Epidermal melanocyte (primary cell): ENCODE results near the gene TXNRD1.
"Not testable (repeated sequence)": the region's sequence is repeated elsewhere in the genome, so short reads cannot be mapped to it uniquely, and the experiment has no call there.

Source experiments
- DNase-seq: peaks from one replicate; pipeline ENCODE4 v3.0.0; 2011; ENCODE audit warnings: low spot score; ENCODE audit not compliant: insufficient read length

TXNRD1 gene

GRCh38 chr12:104190641-104191176 lies 24.9 kb upstream of the TXNRD1 start:
- no peak for DNase-seq

GRCh38 chr12:104197264-104197663 lies 18.3 kb upstream of the TXNRD1 start:
- no peak for DNase-seq

GRCh38 chr12:104199964-104200363 lies 15.6 kb upstream of the TXNRD1 start:
- no peak for DNase-seq

- peak; percentile 53 for DNase-seq
These were observed 14.2 kb upstream of the TXNRD1 start for GRCh38 chr12:104201238-104202001.

- DNase-seq, result no peak
These were observed 10.7 kb upstream of the TXNRD1 start for GRCh38 chr12:104204690-104205480.

GRCh38 chr12:104207416-104208205 lies 8.0 kb upstream of the TXNRD1 start:
- DNase-seq, result no peak

- DNase-seq, result no peak
These were observed 3.1 kb upstream of the TXNRD1 start for GRCh38 chr12:104212516-104212915.

- DNase-seq, result peak; percentile 86
These were observed 1.6 kb upstream of the TXNRD1 start for GRCh38 chr12:104213952-104214351.

GRCh38 chr12:104216521-104216924 lies 944 bp downstream of the TXNRD1 start:
- no peak for DNase-seq

GRCh38 chr12:104218506-104218905 lies 2.9 kb downstream of the TXNRD1 start:
- DNase-seq, result not testable (repeated sequence)

GRCh38 chr12:104218935-104219334 lies 3.4 kb downstream of the TXNRD1 start:
- no peak for DNase-seq

- DNase-seq, result peak; percentile 40
These were observed 3.8 kb downstream of the TXNRD1 start for GRCh38 chr12:104219361-104219892.

GRCh38 chr12:104219908-104220404 lies 4.4 kb downstream of the TXNRD1 start:
- DNase-seq, result no peak

- no peak for DNase-seq
These were observed 5.4 kb downstream of the TXNRD1 start for GRCh38 chr12:104220931-104221330.

- DNase-seq, result no peak
These were observed 7.4 kb downstream of the TXNRD1 start for GRCh38 chr12:104222976-104223375.

GRCh38 chr12:104223712-104224111 lies 8.1 kb downstream of the TXNRD1 start:
- DNase-seq, result no peak

GRCh38 chr12:104226672-104227071 lies 11.1 kb downstream of the TXNRD1 start:
- DNase-seq, result no peak

- DNase-seq, result no peak
These were observed 14.9 kb downstream of the TXNRD1 start for GRCh38 chr12:104230304-104231095.

- no peak for DNase-seq
These were observed 17.2 kb downstream of the TXNRD1 start for GRCh38 chr12:104232609-104233280.
